SK-N-SH (cell line): ENCODE results near the gene FBXO7.

Source experiments
- CTCF ChIP-seq: fragments of 200-600 bp; sonication (generic); IDR thresholded peaks from 2 replicates; pipeline ENCODE4 v1.6.1; 2017; ENCODE audit warnings: antibody characterized with exemption, mild to moderate bottlenecking, moderate library complexity
- ELF1 ChIP-seq: IDR thresholded peaks from 2 replicates; pipeline ENCODE4 v1.4.0; 2012
- EP300 ChIP-seq, 2 experiments: IDR thresholded peaks; 2 replicates each; pipeline versions ENCODE4 v1.4.0 to v1.6.1; 2012; ENCODE audit warnings: borderline replicate concordance in 1 of 2, low read depth in 1 of 2, low read length in 1 of 2
- FOXJ3 ChIP-seq: sonication (generic); formaldehyde crosslinking; IDR thresholded peaks from 2 replicates; pipeline ENCODE4 v1.5.1; 2020; ENCODE audit warnings: mild to moderate bottlenecking, missing genetic modification reagents
- NRF1 ChIP-seq: IDR thresholded peaks from 2 replicates; pipeline ENCODE4 v1.6.1; 2012; ENCODE audit warnings: low read depth, mild to moderate bottlenecking, low read length
- POLR2AphosphoS5 ChIP-seq: IDR thresholded peaks from 2 replicates; pipeline ENCODE4 v1.6.1; 2012; ENCODE audit warnings: low read depth, low read length
- REST ChIP-seq: IDR thresholded peaks from 2 replicates; pipeline ENCODE4 v1.6.1; 2012; ENCODE audit warnings: mild to moderate bottlenecking, low read depth, low read length, moderate library complexity
- TAF1 ChIP-seq: IDR thresholded peaks from 2 replicates; pipeline ENCODE4 v1.6.1; 2012; ENCODE audit warnings: low read depth, mild to moderate bottlenecking, low read length, moderate library complexity, borderline replicate concordance
- USF1 ChIP-seq: IDR thresholded peaks from 2 replicates; pipeline ENCODE4 v1.4.0; 2012; ENCODE audit warnings: low read depth, borderline replicate concordance
- YY1 ChIP-seq: IDR thresholded peaks from 2 replicates; pipeline ENCODE4 v1.4.0; 2012; ENCODE audit warnings: low read depth, mild to moderate bottlenecking

- TF ChIP-seq EP300 (IDR thresholded peaks at IDR 0.05; ENCODE audit: borderline replicate concordance in 1 of 2, low read depth in 1 of 2, low read length in 1 of 2) (no peak), NRF1 (no peak), FOXJ3 (CRISPR knock-in tag) (no peak), REST (no peak), CTCF (no peak), ELF1 (no peak), YY1 (no peak), POLR2AphosphoS5 (no peak), TAF1 (no peak), USF1 (no peak)
Observed at GRCh38 chr22:32466496-32466895, 8.1 kb upstream of the FBXO7 start.
